B cell (primary cell): ENCODE measurements around the gene TP53TG5. TPM values are rescaled to one million over a fixed set of nuclear protein-coding genes. Genes with fewer than 3 reads are reported as not detected.

Experiments used
- ATAC-seq: fragments of 200-7000 bp; cut with Tn5 transposase; one replicate; pipeline ENCODE4 v1.10.0; 2021; ENCODE audit warnings: low read depth, mild to moderate bottlenecking, moderate number of reproducible peaks, moderate library complexity
- CTCF ChIA-PET: fragments of 350-600 bp; sonication (Branson Sonifier 250); formaldehyde crosslinking; loops from one replicate; lab custom pipeline; 2021; ENCODE audit warnings: antibody characterized with exemption, inconsistent platforms; lab: Charles Lee
- POLR2A ChIA-PET: fragments of 350-600 bp; sonication (Branson Sonifier 250); formaldehyde crosslinking; loops from one replicate; lab custom pipeline; 2021; ENCODE audit warnings: antibody characterized with exemption; lab: Charles Lee
- DNase-seq: peaks from one replicate; pipeline ENCODE4 v3.0.0; 2013
- H2AFZ ChIP-seq: 2 replicates; pipeline ENCODE4 v1.6.1; 2012; ENCODE audit warnings: mild to moderate bottlenecking, low read depth, low read length; ENCODE audit not compliant: insufficient read depth, poor library complexity, severe bottlenecking
- H3K27ac ChIP-seq, 2 donors: 1 replicate in 1 of 2; 2 replicates in 1 of 2; pipeline ENCODE4 v1.5.1; 2012 to 2013; ENCODE audit warnings: low read length in 2 of 2, mild to moderate bottlenecking in 2 of 2, moderate library complexity in 1 of 2
- H3K27me3 ChIP-seq, 4 experiments: fragments of 200-600 bp in 1 of 4; sonication (generic) in 1 of 4; replicated peaks in 1 of 4; 1 replicate in 2 of 4; 2 replicates in 2 of 4; pipeline versions ENCODE4 v1.6.1 to v1.7.0; 2013 to 2016; ENCODE audit warnings: low read length in 3 of 4, mild to moderate bottlenecking in 2 of 4, mixed read lengths in 1 of 4, moderate library complexity in 1 of 4; ENCODE audit not compliant: insufficient read depth in 4 of 4, control insufficient read depth in 3 of 4; ENCODE audit errors: control extremely low read depth in 1 of 4
- H3K36me3 ChIP-seq, 2 experiments: replicated peaks in 1 of 2; 1 replicate in 1 of 2; 2 replicates in 1 of 2; pipeline versions ENCODE4 v1.6.1 to v1.7.1; 2013; ENCODE audit warnings: low read length in 1 of 2; ENCODE audit not compliant: insufficient read depth in 2 of 2, control insufficient read depth in 1 of 2; ENCODE audit errors: control extremely low read depth in 1 of 2, extremely low read depth in 1 of 2
- H3K4me1 ChIP-seq, 2 donors: fragments of 200-600 bp in 1 of 2; sonication (generic) in 1 of 2; 1 replicate in 1 of 2; 2 replicates in 1 of 2; pipeline versions ENCODE4 v1.5.1 to v1.6.1; 2013 to 2017; ENCODE audit warnings: low read length in 2 of 2; ENCODE audit not compliant: control insufficient read depth in 2 of 2, insufficient read depth in 2 of 2
- H3K4me2 ChIP-seq: replicated peaks from 2 replicates; pipeline ENCODE3; 2012; ENCODE audit warnings: mild to moderate bottlenecking, low read depth, low read length; ENCODE audit not compliant: poor library complexity, severe bottlenecking
- H3K4me3 ChIP-seq, 5 experiments: fragments of 200-600 bp in 1 of 5; sonication (generic) in 1 of 5; 1 replicate in 3 of 5; 2 replicates in 2 of 5; pipeline versions ENCODE4 v1.5.1 to v1.7.0; 2011 to 2016; ENCODE audit warnings: low read length in 4 of 5, mild to moderate bottlenecking in 4 of 5, low read depth in 2 of 5, control low read depth in 1 of 5, moderate library complexity in 1 of 5; ENCODE audit not compliant: insufficient read depth in 1 of 5; ENCODE audit errors: control extremely low read depth in 1 of 5, extremely low read depth in 1 of 5
- H3K79me2 ChIP-seq: fragments of 200-600 bp; sonication (generic); one replicate; pipeline ENCODE4 v1.6.0; 2016; ENCODE audit warnings: low read length; ENCODE audit not compliant: control insufficient read depth, insufficient read depth
- H3K9ac ChIP-seq: fragments of 200-600 bp; sonication (generic); 2 replicates; pipeline ENCODE4 v1.6.1; 2017; ENCODE audit warnings: mild to moderate bottlenecking, low read length, moderate library complexity
- H3K9me3 ChIP-seq, 3 donors: one replicate each; pipeline versions ENCODE4 v1.6.1 to v1.7.1; 2013; ENCODE audit warnings: low read length in 2 of 3; ENCODE audit not compliant: control insufficient read depth in 2 of 3, insufficient read depth in 1 of 3; ENCODE audit errors: control extremely low read depth in 1 of 3
- H4K20me1 ChIP-seq: 2 replicates; pipeline ENCODE4 v1.6.0; 2012; ENCODE audit warnings: mild to moderate bottlenecking, low read length; ENCODE audit not compliant: insufficient read depth, control insufficient read depth, poor library complexity, severe bottlenecking
- H3K27ac Mint-ChIP-seq: one replicate; pipeline ENCODE4 v1.8.0; 2021; ENCODE audit warnings: mixed read lengths
- H3K27me3 Mint-ChIP-seq: one replicate; pipeline ENCODE4 v1.8.0; 2021; ENCODE audit warnings: mixed read lengths
- H3K4me1 Mint-ChIP-seq: one replicate; pipeline ENCODE4 v1.8.0; 2021; ENCODE audit warnings: mixed read lengths
- H3K4me3 Mint-ChIP-seq: one replicate; pipeline ENCODE4 v1.8.0; 2021; ENCODE audit warnings: mixed read lengths
- H3K9me3 Mint-ChIP-seq: one replicate; pipeline ENCODE4 v1.8.0; 2022; ENCODE audit warnings: mixed read lengths; ENCODE audit not compliant: insufficient read depth
- EZH2 ChIP-seq: IDR thresholded peaks from 2 replicates; pipeline ENCODE4 v1.6.1; 2012; ENCODE audit warnings: borderline replicate concordance, low read depth, mild to moderate bottlenecking, moderate library complexity, low read length; ENCODE audit not compliant: insufficient read depth, poor library complexity, severe bottlenecking
- WGBS: methylation state at CpG from one replicate; pipeline ENCODE4 v1.1.5; 2013; ENCODE audit warnings: missing lambda C conversion rate; ENCODE audit not compliant: insufficient coverage; 5-methylcytosine and 5-hydroxymethylcytosine counted together
- intact Hi-C: fragments of 100-400 bp; cut with micrococcal nuclease; formaldehyde crosslinking; loops from one replicate; pipeline ENCODE4 v1.10.0; 2022
- polyA plus RNA-seq: library from polyadenylated mRNA; depleted of rRNA; stranded (reverse); fragments of >200 nt; gene quantifications from 2 replicates; pipeline ENCODE4 v1.2.3, GENCODE V29; 2012
- total RNA-seq, 2 donors: library from RNA; stranded (reverse); fragments of 120-200 nt in 1 of 2; gene quantifications; 1 replicate in 1 of 2; 2 replicates in 1 of 2; pipeline versions ENCODE4 v1.2.3 to v1.2.4, GENCODE V29; 2013 to 2022
- TF ChIP-seq, protein P1 (sequence below): fragments of 200-600 bp; IDR thresholded peaks from one replicate; pipeline ENCODE4 v1.8.0; 2022; ENCODE audit warnings: antibody characterized with exemption, mild to moderate bottlenecking

TP53TG5 gene
- total and polyA plus RNA-seq, 2 donors (not counting 1 experiment from before 2014, with no cell fraction given), result not detected

DNA sequence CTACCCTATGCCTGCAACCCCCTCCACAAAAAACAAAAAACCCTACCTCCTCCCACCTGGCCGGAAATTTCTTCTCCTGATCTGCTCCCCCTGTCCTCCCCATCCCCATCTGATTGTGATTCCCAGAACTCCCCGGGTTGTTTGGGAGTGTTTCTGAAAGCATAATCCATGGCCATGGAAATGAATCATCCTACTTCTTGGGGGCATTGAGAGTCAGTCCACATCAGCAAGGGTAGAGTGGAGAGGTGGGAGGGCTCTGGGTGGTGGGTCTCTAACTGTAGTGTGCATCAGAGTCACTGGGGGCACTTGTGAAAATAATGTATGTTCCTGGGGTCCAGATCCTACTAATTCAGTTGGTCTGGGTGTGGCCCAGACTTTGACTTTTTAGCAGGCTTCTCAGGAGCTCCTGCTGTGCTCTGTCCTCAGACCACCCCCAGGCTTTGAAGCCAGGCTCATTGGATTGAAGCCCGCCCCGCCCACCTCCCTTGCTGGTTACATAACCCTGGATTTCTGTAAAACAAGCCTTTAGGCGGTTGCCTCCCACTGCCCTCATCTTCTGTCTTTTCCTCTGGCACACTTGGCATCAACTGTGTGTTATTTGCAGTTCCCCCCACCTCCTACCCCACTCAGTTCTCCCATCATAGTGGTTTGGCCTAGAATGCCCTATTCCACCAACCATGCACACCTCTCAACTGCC is 48.3 kb upstream of the TP53TG5 start:
- no peak overlapping the region for H3K4me3 Mint-ChIP-seq
- DNase-seq, result no peak
- peaks cover 6 to 42% of the 10 kb centered on the region in 2 experiments for H3K36me3 ChIP-seq
- H3K4me3 ChIP-seq, result no peak overlapping the region
- no peaks in the 10 kb centered on the region for H3K27me3 ChIP-seq
- H3K79me2 ChIP-seq, result no peaks in the 10 kb centered on the region
- ChIA-PET POLR2A (interaction anchor here (0.6 kb wide), 1 partner anchor 57 kb away, joined by 3 read pairs; no protein-coding TSS in a partner anchor), CTCF (interaction anchor here (0.6 to 15.7 kb wide), 3 partner anchors 11 to 167 kb away, joined by 3 to 814 read pairs (median 5); partner anchors contain the start of genes SYS1 and TP53TG5)
- peaks cover 0 to 2% of the 10 kb centered on the region in 2 donors for H3K4me1 ChIP-seq
- H3K4me2 ChIP-seq, result no peak overlapping the region
- no peak overlapping the region for H2AFZ ChIP-seq
- no peak for ATAC-seq
- no peak overlapping the region for H3K27ac ChIP-seq
- intact Hi-C loops, result no loop called here
- H4K20me1 ChIP-seq, result no peaks in the 10 kb centered on the region
- no peak overlapping the region for H3K27ac Mint-ChIP-seq
- peaks cover 2% of the 10 kb centered on the region for H3K4me1 Mint-ChIP-seq
- no peaks in the 10 kb centered on the region for H3K9me3 ChIP-seq
- no peak overlapping the region for H3K9ac ChIP-seq
- no peaks in the 10 kb centered on the region for H3K9me3 Mint-ChIP-seq
- 95% methylated on average over 3 of the region's 5 CpGs for WGBS
- no peaks in the 10 kb centered on the region for H3K27me3 Mint-ChIP-seq
- TF ChIP-seq, protein P1, sequence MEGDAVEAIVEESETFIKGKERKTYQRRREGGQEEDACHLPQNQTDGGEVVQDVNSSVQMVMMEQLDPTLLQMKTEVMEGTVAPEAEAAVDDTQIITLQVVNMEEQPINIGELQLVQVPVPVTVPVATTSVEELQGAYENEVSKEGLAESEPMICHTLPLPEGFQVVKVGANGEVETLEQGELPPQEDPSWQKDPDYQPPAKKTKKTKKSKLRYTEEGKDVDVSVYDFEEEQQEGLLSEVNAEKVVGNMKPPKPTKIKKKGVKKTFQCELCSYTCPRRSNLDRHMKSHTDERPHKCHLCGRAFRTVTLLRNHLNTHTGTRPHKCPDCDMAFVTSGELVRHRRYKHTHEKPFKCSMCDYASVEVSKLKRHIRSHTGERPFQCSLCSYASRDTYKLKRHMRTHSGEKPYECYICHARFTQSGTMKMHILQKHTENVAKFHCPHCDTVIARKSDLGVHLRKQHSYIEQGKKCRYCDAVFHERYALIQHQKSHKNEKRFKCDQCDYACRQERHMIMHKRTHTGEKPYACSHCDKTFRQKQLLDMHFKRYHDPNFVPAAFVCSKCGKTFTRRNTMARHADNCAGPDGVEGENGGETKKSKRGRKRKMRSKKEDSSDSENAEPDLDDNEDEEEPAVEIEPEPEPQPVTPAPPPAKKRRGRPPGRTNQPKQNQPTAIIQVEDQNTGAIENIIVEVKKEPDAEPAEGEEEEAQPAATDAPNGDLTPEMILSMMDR, result no peak
- TF ChIP-seq EZH2, result no peak

DNA sequence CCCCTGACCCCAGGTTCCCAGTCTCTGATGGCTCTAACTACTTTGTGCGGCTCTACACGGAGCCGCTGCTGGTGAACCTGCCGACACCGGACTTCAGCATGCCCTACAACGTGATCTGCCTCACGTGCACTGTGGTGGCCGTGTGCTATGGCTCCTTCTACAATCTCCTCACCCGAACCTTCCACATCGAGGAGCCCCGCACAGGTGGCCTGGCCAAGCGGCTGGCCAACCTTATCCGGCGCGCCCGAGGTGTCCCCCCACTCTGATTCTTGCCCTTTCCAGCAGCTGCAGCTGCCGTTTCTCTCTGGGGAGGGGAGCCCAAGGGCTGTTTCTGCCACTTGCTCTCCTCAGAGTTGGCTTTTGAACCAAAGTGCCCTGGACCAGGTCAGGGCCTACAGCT is 47.4 kb upstream of the TP53TG5 start:
- CTCF ChIA-PET, result interaction anchor here (1.1 to 15.7 kb wide), 2 partner anchors 12 to 56 kb away, joined by 5 to 814 read pairs; partner anchors contain the start of genes SYS1 and TP53TG5

More for the DNA sequence above, 47.4 kb upstream of the TP53TG5 start:
- TF ChIP-seq, protein P1, result no peak
- no peak for TF ChIP-seq EZH2
- WGBS, result 97% methylated on average over 17 of the region's 17 CpGs
- Mint-ChIP-seq H3K4me3 (no peak overlapping the region), H3K4me1 (no peaks in the 10 kb centered on the region), H3K27me3 (no peaks in the 10 kb centered on the region), H3K9me3 (no peaks in the 10 kb centered on the region), H3K27ac (no peak overlapping the region)
- Histone ChIP-seq H3K36me3 (peaks cover 10 to 51% of the 10 kb centered on the region in 2 experiments), H3K9ac (no peak overlapping the region), H3K4me1 (no peaks in the 10 kb centered on the region), H2AFZ (no peak overlapping the region), H3K27me3 (no peaks in the 10 kb centered on the region), H3K27ac (no peak overlapping the region), H3K9me3 (no peaks in the 10 kb centered on the region), H3K4me3 (no peak overlapping the region), H4K20me1 (no peaks in the 10 kb centered on the region), H3K79me2 (no peaks in the 10 kb centered on the region), H3K4me2 (no peak overlapping the region)
- POLR2A ChIA-PET, result no interaction called here
- DNase-seq, result no peak
- ATAC-seq, result no peak
- intact Hi-C loops, result no loop called here
